GM19023 (cell line): ENCODE measurements around the gene AGAP6.
"Not testable (repeated sequence)": the region's sequence is repeated elsewhere in the genome, so short reads cannot be mapped to it uniquely, and the experiment has no call there.

Source experiments
- ATAC-seq: cut with Tn5 transposase; IDR thresholded peaks from one replicate; pipeline ENCODE4 v1.9.1; 2021; ENCODE audit warnings: mild to moderate bottlenecking, moderate library complexity; ENCODE audit not compliant: unreplicated experiment

The AGAP6 gene

GRCh38 chr10:49988376-49988775 lies at the start of gene AGAP6:
Gene AGAP6, plus strand, starts transcription at chr10:49988406. Its CDS starts 310 bp downstream, at chr10:49988716.
- ATAC-seq = not testable (repeated sequence)

GRCh38 chr10:49941447-49942338 lies 46.5 kb upstream of the AGAP6 start, which contains the start of the genes PARG and TIMM23B:
Gene PARG, minus strand, starts transcription at chr10:49942027. Its CDS starts 302 bp downstream, at chr10:49941725.
Gene TIMM23B, plus strand, starts transcription at chr10:49942053. Its CDS starts 142 bp downstream, at chr10:49942195.
- ATAC-seq = peak; percentile 82

GRCh38 chr10:49942339-49942705 lies 45.9 kb upstream of the AGAP6 start:
- peak; percentile 13 for ATAC-seq

GRCh38 chr10:49943607-49944006 lies 44.6 kb upstream of the AGAP6 start:
- ATAC-seq = not testable (repeated sequence)

GRCh38 chr10:49948142-49948541 lies 40.1 kb upstream of the AGAP6 start:
- ATAC-seq = peak; percentile 63

GRCh38 chr10:49948737-49949136 lies 39.5 kb upstream of the AGAP6 start:
- ATAC-seq = not testable (repeated sequence)

GRCh38 chr10:49952006-49952405 lies 36.2 kb upstream of the AGAP6 start:
- not testable (repeated sequence) for ATAC-seq

GRCh38 chr10:49953122-49953521 lies 35.1 kb upstream of the AGAP6 start:
- not testable (repeated sequence) for ATAC-seq

GRCh38 chr10:49970331-49970857 lies 17.8 kb upstream of the AGAP6 start:
- ATAC-seq = not testable (repeated sequence)

- not testable (repeated sequence) for ATAC-seq
Measured at GRCh38 chr10:49971466-49971865, 16.7 kb upstream of the AGAP6 start.

- not testable (repeated sequence) for ATAC-seq
Measured at GRCh38 chr10:49972094-49972493, 16.1 kb upstream of the AGAP6 start.

- ATAC-seq = not testable (repeated sequence)
Measured at GRCh38 chr10:49977756-49978155, 10.4 kb upstream of the AGAP6 start.

GRCh38 chr10:49987207-49987606 lies 999 bp upstream of the AGAP6 start:
- not testable (repeated sequence) for ATAC-seq

- ATAC-seq = not testable (repeated sequence)
Measured at GRCh38 chr10:49995321-49995720, 7.1 kb downstream of the AGAP6 start.

- ATAC-seq = not testable (repeated sequence)
Measured at GRCh38 chr10:50014024-50014423, 25.8 kb downstream of the AGAP6 start.

GRCh38 chr10:50015596-50016220 lies 27.5 kb downstream of the AGAP6 start:
- ATAC-seq = not testable (repeated sequence)

GRCh38 chr10:50016926-50017325 lies 28.7 kb downstream of the AGAP6 start:
- not testable (repeated sequence) for ATAC-seq

GRCh38 chr10:50017646-50018045 lies 29.4 kb downstream of the AGAP6 start:
- ATAC-seq = not testable (repeated sequence)

GRCh38 chr10:50019279-50019678 lies 31.1 kb downstream of the AGAP6 start:
- not testable (repeated sequence) for ATAC-seq

- ATAC-seq = not testable (repeated sequence)
Measured at GRCh38 chr10:50020451-50021024, 32.3 kb downstream of the AGAP6 start.

- ATAC-seq = no peak
Measured at GRCh38 chr10:50021646-50022045, 33.4 kb downstream of the AGAP6 start.
